Uterus (tissue), 2 donors: Measurements from ENCODE around the gene ZNF148.

Source experiments
- POLR2A ChIP-seq, 2 donors: fragments of 450-650 bp; IDR thresholded peaks; one replicate each; pipeline ENCODE4 v1.6.1; 2016; ENCODE audit warnings: antibody characterized with exemption in 2 of 2, mild to moderate bottlenecking in 1 of 2, moderate library complexity in 1 of 2
- TF ChIP-seq, protein P1 (sequence below), 4 experiments: fragments of 200-600 bp in 2 of 4; fragments of 450-650 bp in 2 of 4; sonication (generic) in 2 of 4; IDR thresholded peaks; one replicate each; pipeline ENCODE4 v1.5.1; 2016 to 2019; ENCODE audit warnings: antibody characterized with exemption in 4 of 4, mild to moderate bottlenecking in 2 of 4, moderate library complexity in 1 of 4

DNA sequence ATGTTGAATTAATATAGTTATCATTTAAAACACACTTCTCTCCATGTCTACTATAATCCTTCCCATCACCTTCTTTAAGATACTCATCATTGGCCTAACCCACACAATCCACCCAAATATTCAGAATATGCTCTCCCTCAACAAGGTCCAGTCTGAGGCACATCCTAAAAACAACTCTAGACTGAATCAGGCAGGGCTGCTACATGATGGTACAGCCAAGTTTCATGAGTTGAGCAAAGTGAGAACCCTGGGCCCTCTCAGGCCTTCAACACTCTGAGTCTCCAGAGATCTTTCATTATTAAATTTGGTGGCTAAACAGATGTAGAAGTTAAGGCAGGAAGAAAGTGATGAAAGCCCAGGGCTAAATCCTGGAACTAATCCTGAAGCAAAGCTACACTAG lies 16.2 kb downstream of the ZNF148 start:
- TF ChIP-seq, protein P1, sequence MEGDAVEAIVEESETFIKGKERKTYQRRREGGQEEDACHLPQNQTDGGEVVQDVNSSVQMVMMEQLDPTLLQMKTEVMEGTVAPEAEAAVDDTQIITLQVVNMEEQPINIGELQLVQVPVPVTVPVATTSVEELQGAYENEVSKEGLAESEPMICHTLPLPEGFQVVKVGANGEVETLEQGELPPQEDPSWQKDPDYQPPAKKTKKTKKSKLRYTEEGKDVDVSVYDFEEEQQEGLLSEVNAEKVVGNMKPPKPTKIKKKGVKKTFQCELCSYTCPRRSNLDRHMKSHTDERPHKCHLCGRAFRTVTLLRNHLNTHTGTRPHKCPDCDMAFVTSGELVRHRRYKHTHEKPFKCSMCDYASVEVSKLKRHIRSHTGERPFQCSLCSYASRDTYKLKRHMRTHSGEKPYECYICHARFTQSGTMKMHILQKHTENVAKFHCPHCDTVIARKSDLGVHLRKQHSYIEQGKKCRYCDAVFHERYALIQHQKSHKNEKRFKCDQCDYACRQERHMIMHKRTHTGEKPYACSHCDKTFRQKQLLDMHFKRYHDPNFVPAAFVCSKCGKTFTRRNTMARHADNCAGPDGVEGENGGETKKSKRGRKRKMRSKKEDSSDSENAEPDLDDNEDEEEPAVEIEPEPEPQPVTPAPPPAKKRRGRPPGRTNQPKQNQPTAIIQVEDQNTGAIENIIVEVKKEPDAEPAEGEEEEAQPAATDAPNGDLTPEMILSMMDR (IDR thresholded peaks at IDR 0.05) = no peak
- no peak for TF ChIP-seq POLR2A (IDR thresholded peaks at IDR 0.05)
